Hematopoietic multipotent progenitor cell treated with erythropoietin and hydrocortisone succinate and interleukin-3 and kit ligand, for 4 days (in vitro differentiated cells): Measurements from ENCODE around the gene DNAH9.

Experiments used
- DNase-seq: peaks from one replicate; pipeline ENCODE4 v3.0.0-alpha.2; 2015

DNAH9 gene

GRCh38 chr17:11598274-11599221 lies at the start of gene DNAH9:
TSS of gene DNAH9 (plus strand) at chr17:11598470. CDS start at chr17:11598499, 29 bp downstream.
- DNase-seq, result peak; percentile 74

GRCh38 chr17:11550431-11550830 lies 47.8 kb upstream of the DNAH9 start:
- DNase-seq, result no peak

- DNase-seq, result no peak
Measured at GRCh38 chr17:11551442-11551841, 46.8 kb upstream of the DNAH9 start.

- DNase-seq, result no peak
Measured at GRCh38 chr17:11553135-11553534, 45.1 kb upstream of the DNAH9 start.

- no peak for DNase-seq
Measured at GRCh38 chr17:11554042-11554441, 44.2 kb upstream of the DNAH9 start.

GRCh38 chr17:11554542-11554941 lies 43.7 kb upstream of the DNAH9 start:
- DNase-seq, result no peak

- no peak for DNase-seq
Measured at GRCh38 chr17:11555530-11555929, 42.7 kb upstream of the DNAH9 start.

GRCh38 chr17:11557727-11558452 lies 40.4 kb upstream of the DNAH9 start:
- DNase-seq, result no peak

GRCh38 chr17:11558681-11559234 lies 39.5 kb upstream of the DNAH9 start:
- no peak for DNase-seq

- no peak for DNase-seq
Measured at GRCh38 chr17:11559601-11560000, 38.7 kb upstream of the DNAH9 start.

GRCh38 chr17:11561281-11561680 lies 37.0 kb upstream of the DNAH9 start:
- DNase-seq, result no peak

- DNase-seq, result no peak
Measured at GRCh38 chr17:11561702-11562101, 36.6 kb upstream of the DNAH9 start.

- no peak for DNase-seq
Measured at GRCh38 chr17:11564589-11565380, 33.5 kb upstream of the DNAH9 start.

GRCh38 chr17:11565591-11565990 lies 32.7 kb upstream of the DNAH9 start:
- no peak for DNase-seq

- DNase-seq, result no peak
Measured at GRCh38 chr17:11578998-11579397, 19.3 kb upstream of the DNAH9 start.

- DNase-seq, result no peak
Measured at GRCh38 chr17:11580677-11581076, 17.6 kb upstream of the DNAH9 start.

GRCh38 chr17:11582217-11582616 lies 16.1 kb upstream of the DNAH9 start:
- no peak for DNase-seq

- DNase-seq, result no peak
Measured at GRCh38 chr17:11583306-11583992, 14.8 kb upstream of the DNAH9 start.

GRCh38 chr17:11589716-11590115 lies 8.6 kb upstream of the DNAH9 start:
- no peak for DNase-seq

GRCh38 chr17:11601661-11602060 lies 3.4 kb downstream of the DNAH9 start:
- DNase-seq, result no peak

- no peak for DNase-seq
Measured at GRCh38 chr17:11608396-11608795, 10.1 kb downstream of the DNAH9 start.

- no peak for DNase-seq
Measured at GRCh38 chr17:11610999-11611566, 12.8 kb downstream of the DNAH9 start.
